ENCODE measurements around the gene MRPL37.

MRPL37 gene

DNA sequence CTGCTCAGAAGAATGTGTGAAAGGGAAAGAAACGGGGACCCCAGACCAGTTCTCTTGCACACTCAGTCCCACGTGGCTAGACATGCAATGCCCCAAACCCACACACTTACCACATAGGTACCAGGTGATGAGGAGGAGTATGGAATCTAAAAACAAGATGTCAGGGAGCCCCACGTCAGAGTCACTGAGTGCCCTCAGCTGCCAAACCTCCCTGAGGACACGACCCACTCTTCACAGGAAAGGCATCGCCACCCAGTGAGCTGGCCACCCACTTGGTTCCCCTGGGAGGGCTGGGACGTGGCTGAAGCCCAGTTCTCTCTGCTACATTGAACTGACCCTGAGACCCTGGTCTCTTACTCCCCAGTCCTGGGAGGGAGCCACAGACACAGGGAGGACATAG lies 41.4 kb downstream of the MRPL37 start:
- H4K20me1 ChIP-seq (ENCODE audit: insufficient read depth, low read length, poor library complexity, severe bottlenecking), result no peaks in the 10 kb centered on the region
- H3F3A ChIP-seq (ENCODE audit: low read depth), result no peaks in the 10 kb centered on the region
- no peaks in the 10 kb centered on the region for H3K27me3 ChIP-seq (ENCODE audit: insufficient read depth, low read length, poor library complexity, severe bottlenecking)
- H3K4me2 ChIP-seq (ENCODE audit: low read depth, low read length, poor library complexity, severe bottlenecking), result no peak overlapping the region
- peaks cover 70% of the 10 kb centered on the region; the same call in 1 of the 2 replicates for H3K36me3 ChIP-seq (ENCODE audit: insufficient read depth, low read length)
- H3K9me2 ChIP-seq (replicated peaks; ENCODE audit: low read depth, low read length), result no peaks in the 10 kb centered on the region
- no peak overlapping the region for H3K4me3 ChIP-seq (ENCODE audit: low read length, poor library complexity, severe bottlenecking)
- no peaks in the 10 kb centered on the region for H3K4me1 ChIP-seq (ENCODE audit: insufficient read depth, low read length, poor library complexity, severe bottlenecking)
- H3K9ac ChIP-seq (ENCODE audit: low read depth, low read length, poor library complexity, severe bottlenecking), result no peak overlapping the region
- TF ChIP-seq, protein P1, sequence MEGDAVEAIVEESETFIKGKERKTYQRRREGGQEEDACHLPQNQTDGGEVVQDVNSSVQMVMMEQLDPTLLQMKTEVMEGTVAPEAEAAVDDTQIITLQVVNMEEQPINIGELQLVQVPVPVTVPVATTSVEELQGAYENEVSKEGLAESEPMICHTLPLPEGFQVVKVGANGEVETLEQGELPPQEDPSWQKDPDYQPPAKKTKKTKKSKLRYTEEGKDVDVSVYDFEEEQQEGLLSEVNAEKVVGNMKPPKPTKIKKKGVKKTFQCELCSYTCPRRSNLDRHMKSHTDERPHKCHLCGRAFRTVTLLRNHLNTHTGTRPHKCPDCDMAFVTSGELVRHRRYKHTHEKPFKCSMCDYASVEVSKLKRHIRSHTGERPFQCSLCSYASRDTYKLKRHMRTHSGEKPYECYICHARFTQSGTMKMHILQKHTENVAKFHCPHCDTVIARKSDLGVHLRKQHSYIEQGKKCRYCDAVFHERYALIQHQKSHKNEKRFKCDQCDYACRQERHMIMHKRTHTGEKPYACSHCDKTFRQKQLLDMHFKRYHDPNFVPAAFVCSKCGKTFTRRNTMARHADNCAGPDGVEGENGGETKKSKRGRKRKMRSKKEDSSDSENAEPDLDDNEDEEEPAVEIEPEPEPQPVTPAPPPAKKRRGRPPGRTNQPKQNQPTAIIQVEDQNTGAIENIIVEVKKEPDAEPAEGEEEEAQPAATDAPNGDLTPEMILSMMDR (conservative IDR thresholded peaks at IDR 0.05; ENCODE audit: low read length), result no peak
- TF ChIP-seq EZH2phosphoT487 (IDR thresholded peaks at IDR 0.05; ENCODE audit: borderline replicate concordance), result no peak
- no peaks in the 10 kb centered on the region for H3K9me3 ChIP-seq (ENCODE audit: insufficient read depth, low read depth, low read length)
- H2AFZ ChIP-seq (ENCODE audit: low read length), result no peak overlapping the region
- H3K79me2 ChIP-seq (ENCODE audit: insufficient read depth, low read length), result no peaks in the 10 kb centered on the region

- no peak overlapping the region for H3K4me2 ChIP-seq (ENCODE audit: low read depth, low read length, poor library complexity, severe bottlenecking)
- no peaks in the 10 kb centered on the region for H3K9me3 ChIP-seq (ENCODE audit: insufficient read depth, low read depth, low read length)
- no peaks in the 10 kb centered on the region for H3K9me2 ChIP-seq (replicated peaks; ENCODE audit: low read depth, low read length)
- H3K36me3 ChIP-seq (ENCODE audit: insufficient read depth, low read length), result peaks cover 62% of the 10 kb centered on the region; the same call in 1 of the 2 replicates
- H3K79me2 ChIP-seq (ENCODE audit: insufficient read depth, low read length), result no peaks in the 10 kb centered on the region
- H2AFZ ChIP-seq (ENCODE audit: low read length), result no peak overlapping the region
- H4K20me1 ChIP-seq (ENCODE audit: insufficient read depth, low read length, poor library complexity, severe bottlenecking), result no peaks in the 10 kb centered on the region
- H3F3A ChIP-seq (ENCODE audit: low read depth), result no peaks in the 10 kb centered on the region
- no peaks in the 10 kb centered on the region for H3K27me3 ChIP-seq (ENCODE audit: insufficient read depth, low read length, poor library complexity, severe bottlenecking)
- no peak overlapping the region for H3K9ac ChIP-seq (ENCODE audit: low read depth, low read length, poor library complexity, severe bottlenecking)
- H3K4me1 ChIP-seq (ENCODE audit: insufficient read depth, low read length, poor library complexity, severe bottlenecking), result no peaks in the 10 kb centered on the region
- TF ChIP-seq, protein P1 (conservative IDR thresholded peaks at IDR 0.05; ENCODE audit: low read length), result no peak
- TF ChIP-seq EZH2phosphoT487 (IDR thresholded peaks at IDR 0.05; ENCODE audit: borderline replicate concordance), result no peak
- no peak overlapping the region for H3K4me3 ChIP-seq (ENCODE audit: low read length, poor library complexity, severe bottlenecking)
Measured at GRCh38 chr1:54243022-54243421, 43.1 kb downstream of the MRPL37 start.

- Histone ChIP-seq H3K9me2 (replicated peaks; ENCODE audit: low read depth, low read length) (no peaks in the 10 kb centered on the region), H3K4me3 (ENCODE audit: low read length, poor library complexity, severe bottlenecking) (no peak overlapping the region), H3K4me1 (ENCODE audit: insufficient read depth, low read length, poor library complexity, severe bottlenecking) (no peaks in the 10 kb centered on the region), H4K20me1 (ENCODE audit: insufficient read depth, low read length, poor library complexity, severe bottlenecking) (no peaks in the 10 kb centered on the region), H3K79me2 (ENCODE audit: insufficient read depth, low read length) (no peaks in the 10 kb centered on the region), H3K27me3 (ENCODE audit: insufficient read depth, low read length, poor library complexity, severe bottlenecking) (no peaks in the 10 kb centered on the region), H3F3A (ENCODE audit: low read depth) (no peaks in the 10 kb centered on the region), H2AFZ (ENCODE audit: low read length) (no peak overlapping the region), H3K4me2 (ENCODE audit: low read depth, low read length, poor library complexity, severe bottlenecking) (no peak overlapping the region), H3K9ac (ENCODE audit: low read depth, low read length, poor library complexity, severe bottlenecking) (no peak overlapping the region), H3K9me3 (ENCODE audit: insufficient read depth, low read depth, low read length) (no peaks in the 10 kb centered on the region), H3K36me3 (ENCODE audit: insufficient read depth, low read length) (peaks cover 59% of the 10 kb centered on the region; the same call in 1 of the 2 replicates)
- TF ChIP-seq, protein P1 (conservative IDR thresholded peaks at IDR 0.05; ENCODE audit: low read length), result no peak
- no peak for TF ChIP-seq EZH2phosphoT487 (IDR thresholded peaks at IDR 0.05; ENCODE audit: borderline replicate concordance)
Measured at GRCh38 chr1:54244655-54245054, 44.7 kb downstream of the MRPL37 start.

Measured in Loucy (cell line).